H9 (cell line): ENCODE results near the gene CSTF1. TPM values are rescaled to one million over a fixed set of nuclear protein-coding genes. Genes with fewer than 3 reads are reported as not detected.

ENCODE experiments used
- DNase-seq: peaks from one replicate; pipeline ENCODE4 v3.0.0-alpha.2; 2017
- H2AFZ ChIP-seq: one replicate; pipeline ENCODE4 v1.6.1; 2013; ENCODE audit warnings: mild to moderate bottlenecking, low read length, control low read depth, moderate library complexity
- H2AK5ac ChIP-seq: 2 replicates; pipeline ENCODE4 v1.6.1; 2013; ENCODE audit warnings: low read length, control low read depth, mixed read lengths; ENCODE audit not compliant: insufficient read length
- H2BK120ac ChIP-seq: one replicate; pipeline ENCODE4 v1.6.1; 2013; ENCODE audit warnings: low read depth, mild to moderate bottlenecking, low read length, control low read depth, inconsistent platforms; ENCODE audit not compliant: poor library complexity, severe bottlenecking
- H2BK12ac ChIP-seq: 2 replicates; pipeline ENCODE4 v1.6.1; 2013; ENCODE audit warnings: low read length, control low read depth, mixed read lengths, low read depth; ENCODE audit not compliant: insufficient read length
- H2BK15ac ChIP-seq: 2 replicates; pipeline ENCODE4 v1.6.1; 2013; ENCODE audit warnings: low read depth, low read length, control low read depth
- H2BK20ac ChIP-seq: one replicate; pipeline ENCODE4 v1.6.1; 2013; ENCODE audit warnings: low read depth, mild to moderate bottlenecking, low read length, control low read depth, inconsistent platforms; ENCODE audit not compliant: poor library complexity, severe bottlenecking
- H2BK5ac ChIP-seq: 2 replicates; pipeline ENCODE4 v1.6.1; 2013; ENCODE audit warnings: low read length, control low read depth, mixed read lengths; ENCODE audit not compliant: insufficient read length
- H3K14ac ChIP-seq: 2 replicates; pipeline ENCODE4 v1.6.1; 2013; ENCODE audit warnings: low read length, control low read depth; ENCODE audit not compliant: insufficient read depth
- H3K18ac ChIP-seq: 2 replicates; pipeline ENCODE4 v1.6.1; 2013; ENCODE audit warnings: low read depth, mild to moderate bottlenecking, mixed read lengths, low read length, control low read depth; ENCODE audit not compliant: insufficient read length
- H3K23ac ChIP-seq: 2 replicates; pipeline ENCODE4 v1.6.1; 2013; ENCODE audit warnings: low read length, control low read depth, mixed read lengths, low read depth; ENCODE audit not compliant: insufficient read length
- H3K23me2 ChIP-seq: 2 replicates; pipeline ENCODE4 v1.6.1; 2013; ENCODE audit warnings: low read depth, mild to moderate bottlenecking, mixed read lengths, low read length, control low read depth; ENCODE audit not compliant: insufficient read length, poor library complexity, severe bottlenecking
- H3K27ac ChIP-seq: 2 replicates; pipeline ENCODE4 v1.5.1; 2013; ENCODE audit warnings: low read length, control low read depth, mixed read lengths, low read depth; ENCODE audit not compliant: insufficient read length
- H3K27me3 ChIP-seq: 2 replicates; pipeline ENCODE4 v1.6.1; 2013; ENCODE audit warnings: low read length, control low read depth, inconsistent platforms; ENCODE audit not compliant: insufficient read depth
- H3K4ac ChIP-seq: 2 replicates; pipeline ENCODE4 v1.6.1; 2013; ENCODE audit warnings: low read depth, mild to moderate bottlenecking, control low read depth, inconsistent platforms, low read length, moderate library complexity
- H3K4me1 ChIP-seq: 2 replicates; pipeline ENCODE4 v1.6.1; 2013; ENCODE audit warnings: low read length, control low read depth, inconsistent platforms; ENCODE audit not compliant: insufficient read depth
- H3K4me2 ChIP-seq: 2 replicates; pipeline ENCODE4 v1.6.1; 2013; ENCODE audit warnings: low read length, control low read depth, mixed read lengths; ENCODE audit not compliant: insufficient read length, insufficient read depth
- H3K56ac ChIP-seq: 2 replicates; pipeline ENCODE4 v1.6.1; 2013; ENCODE audit warnings: low read depth, mild to moderate bottlenecking, mixed read lengths, low read length, control low read depth; ENCODE audit not compliant: insufficient read length
- H3K79me1 ChIP-seq: 2 replicates; pipeline ENCODE4 v1.6.1; 2013; ENCODE audit warnings: low read depth, mild to moderate bottlenecking, moderate library complexity, low read length, control low read depth, inconsistent platforms; ENCODE audit not compliant: insufficient read depth, poor library complexity, severe bottlenecking
- H3K79me2 ChIP-seq: 2 replicates; pipeline ENCODE4 v1.6.1; 2013; ENCODE audit warnings: low read length, control low read depth, inconsistent platforms; ENCODE audit not compliant: insufficient read depth
- H3K9ac ChIP-seq: 2 replicates; pipeline ENCODE4 v1.6.1; 2013; ENCODE audit warnings: low read length, control low read depth, mixed read lengths; ENCODE audit not compliant: insufficient read length; ENCODE audit errors: extremely low read depth
- H3K9me3 ChIP-seq: one replicate; pipeline ENCODE4 v1.6.1; 2013; ENCODE audit warnings: low read depth, low read length, inconsistent platforms; ENCODE audit not compliant: control insufficient read depth
- H3T11ph ChIP-seq: one replicate; pipeline ENCODE4 v1.6.1; 2013; ENCODE audit warnings: mild to moderate bottlenecking, low read length, control low read depth, inconsistent platforms
- H4K20me1 ChIP-seq: one replicate; pipeline ENCODE4 v1.6.1; 2013; ENCODE audit not compliant: control insufficient read depth, insufficient read length, insufficient read depth
- H4K5ac ChIP-seq: 2 replicates; pipeline ENCODE4 v1.6.1; 2013; ENCODE audit warnings: low read depth, mild to moderate bottlenecking, mixed read lengths, low read length, control low read depth; ENCODE audit not compliant: insufficient read length
- H4K8ac ChIP-seq: replicated peaks from 2 replicates; pipeline ENCODE4 v1.6.1; 2013; ENCODE audit warnings: low read length, control low read depth, mixed read lengths, low read depth; ENCODE audit not compliant: insufficient read length
- H4K91ac ChIP-seq: 2 replicates; pipeline ENCODE4 v1.6.1; 2013; ENCODE audit warnings: low read depth, mild to moderate bottlenecking, moderate library complexity, mixed read lengths, low read length, control low read depth; ENCODE audit not compliant: insufficient read length
- H3K27ac Mint-ChIP-seq, 3 experiments: 2 replicates in 2 of 3; 3 replicates in 1 of 3; pipeline ENCODE4 v1.8.0; 2020 to 2021; ENCODE audit warnings: mixed read lengths in 3 of 3, mild to moderate bottlenecking in 1 of 3, moderate library complexity in 1 of 3
- H3K27me3 Mint-ChIP-seq: 2 replicates; pipeline ENCODE4 v1.8.0; 2021; ENCODE audit warnings: low read depth, mild to moderate bottlenecking, moderate library complexity, mixed read lengths
- H3K36me3 Mint-ChIP-seq, 3 experiments: 2 replicates in 2 of 3; 3 replicates in 1 of 3; pipeline ENCODE4 v1.8.0; 2020 to 2021; ENCODE audit warnings: low read depth in 3 of 3, mixed read lengths in 3 of 3; ENCODE audit not compliant: insufficient read depth in 1 of 3
- H3K4me1 Mint-ChIP-seq, 2 experiments: 2 replicates each; pipeline ENCODE4 v1.8.0; 2020; ENCODE audit warnings: mixed read lengths in 2 of 2
- H3K4me3 Mint-ChIP-seq, 2 experiments: 2 replicates in 1 of 2; 3 replicates in 1 of 2; pipeline ENCODE4 v1.8.0; 2020 to 2021; ENCODE audit warnings: mild to moderate bottlenecking in 2 of 2, mixed read lengths in 2 of 2, moderate library complexity in 1 of 2
- H3K9me3 Mint-ChIP-seq, 2 experiments: 2 replicates in 1 of 2; 3 replicates in 1 of 2; pipeline ENCODE4 v1.8.0; 2020; ENCODE audit warnings: mild to moderate bottlenecking in 2 of 2, mixed read lengths in 2 of 2, moderate library complexity in 1 of 2
- WGBS: extraction: QIAGEN DNeasy Blood & Tissue Kit; methylation state at CpG from one replicate; pipeline ENCODE4 v1.1.7; 2013; ENCODE audit warnings: missing lambda C conversion rate, low lambda C conversion rate, mixed read lengths; ENCODE audit not compliant: insufficient read length; ENCODE audit errors: extremely low coverage; 5-methylcytosine and 5-hydroxymethylcytosine counted together
- total RNA-seq: library from RNA; stranded (reverse); gene quantifications from 2 replicates; pipeline ENCODE4 v1.2.1, GENCODE V29; 2021
- TF ChIP-seq, protein P1 (sequence below): fragments of 200-600 bp; sonication (generic); conservative IDR thresholded peaks from 3 replicates; pipeline ENCODE4 v1.8.0; 2021; ENCODE audit warnings: antibody characterized with exemption, mild to moderate bottlenecking

CSTF1 gene
- total RNA-seq, 1 experiment from 2014 or later: 72.9 TPM

GRCh38 chr20:56430957-56431356 is 38.5 kb downstream of the CSTF1 start:
- TF ChIP-seq, protein P1, sequence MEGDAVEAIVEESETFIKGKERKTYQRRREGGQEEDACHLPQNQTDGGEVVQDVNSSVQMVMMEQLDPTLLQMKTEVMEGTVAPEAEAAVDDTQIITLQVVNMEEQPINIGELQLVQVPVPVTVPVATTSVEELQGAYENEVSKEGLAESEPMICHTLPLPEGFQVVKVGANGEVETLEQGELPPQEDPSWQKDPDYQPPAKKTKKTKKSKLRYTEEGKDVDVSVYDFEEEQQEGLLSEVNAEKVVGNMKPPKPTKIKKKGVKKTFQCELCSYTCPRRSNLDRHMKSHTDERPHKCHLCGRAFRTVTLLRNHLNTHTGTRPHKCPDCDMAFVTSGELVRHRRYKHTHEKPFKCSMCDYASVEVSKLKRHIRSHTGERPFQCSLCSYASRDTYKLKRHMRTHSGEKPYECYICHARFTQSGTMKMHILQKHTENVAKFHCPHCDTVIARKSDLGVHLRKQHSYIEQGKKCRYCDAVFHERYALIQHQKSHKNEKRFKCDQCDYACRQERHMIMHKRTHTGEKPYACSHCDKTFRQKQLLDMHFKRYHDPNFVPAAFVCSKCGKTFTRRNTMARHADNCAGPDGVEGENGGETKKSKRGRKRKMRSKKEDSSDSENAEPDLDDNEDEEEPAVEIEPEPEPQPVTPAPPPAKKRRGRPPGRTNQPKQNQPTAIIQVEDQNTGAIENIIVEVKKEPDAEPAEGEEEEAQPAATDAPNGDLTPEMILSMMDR: no peak
- peaks cover 2% of the 10 kb centered on the region; the same call in 1 of the 2 replicates for H3K27me3 ChIP-seq
- no peak for DNase-seq
- H3K4ac ChIP-seq: no peak overlapping the region
- H3K4me1 Mint-ChIP-seq: no peaks in the 10 kb centered on the region
- no peak overlapping the region for H3K27ac ChIP-seq
- H2BK20ac ChIP-seq: no peak overlapping the region
- H3K9ac ChIP-seq: no peak overlapping the region
- no peak overlapping the region for H2BK120ac ChIP-seq
- H3K4me2 ChIP-seq: no peak overlapping the region
- H3K4me3 Mint-ChIP-seq: no peak overlapping the region
- H3K4me1 ChIP-seq: no peaks in the 10 kb centered on the region
- no peak overlapping the region for H2BK5ac ChIP-seq
- WGBS: no CpG with 5 or more reads among the region's 1 CpG
- no peak overlapping the region for H2BK15ac ChIP-seq
- H2AK5ac ChIP-seq: no peak overlapping the region
- H4K5ac ChIP-seq: no peak overlapping the region
- H3K23me2 ChIP-seq: no peaks in the 10 kb centered on the region
- H3K79me2 ChIP-seq: no peaks in the 10 kb centered on the region
- no peaks in the 10 kb centered on the region for H3K79me1 ChIP-seq
- no peaks in the 10 kb centered on the region for H3K9me3 ChIP-seq
- peaks cover 39% of the 10 kb centered on the region for H3K27me3 Mint-ChIP-seq
- H4K8ac ChIP-seq: no peak overlapping the region
- H3T11ph ChIP-seq: no peak overlapping the region
- no peak overlapping the region for H3K56ac ChIP-seq
- H3K36me3 Mint-ChIP-seq: no peaks in the 10 kb centered on the region
- no peaks in the 10 kb centered on the region for H3K9me3 Mint-ChIP-seq
- H2BK12ac ChIP-seq: no peak overlapping the region
- no peak overlapping the region for H3K23ac ChIP-seq
- no peak overlapping the region for H3K27ac Mint-ChIP-seq
- H2AFZ ChIP-seq: no peak overlapping the region
- H4K91ac ChIP-seq: no peak overlapping the region
- no peak overlapping the region for H3K18ac ChIP-seq
- no peak overlapping the region for H3K14ac ChIP-seq
- no peaks in the 10 kb centered on the region for H4K20me1 ChIP-seq
